DOHH2 (cell line): ENCODE results near the gene PITPNC1.

ENCODE experiments used
- CTCF ChIP-seq: fragments of 200-600 bp; sonication (generic); IDR thresholded peaks from one replicate; pipeline ENCODE4 v1.5.1; 2014; ENCODE audit warnings: antibody characterized with exemption, mild to moderate bottlenecking, low read depth, low read length; ENCODE audit not compliant: poor library complexity, severe bottlenecking
- EZH2phosphoT487 ChIP-seq: fragments of 200-600 bp; sonication (generic); IDR thresholded peaks from 2 replicates; pipeline ENCODE4 v1.6.1; 2017; ENCODE audit warnings: borderline replicate concordance, mild to moderate bottlenecking, antibody characterized with exemption, low read length, moderate library complexity, mixed read lengths

GRCh38 chr17:67514998-67515397, 137.9 kb downstream of the PITPNC1 start:
- no peak for TF ChIP-seq CTCF
- no peak for TF ChIP-seq EZH2phosphoT487
